Fibroblast of pulmonary artery (primary cell): Measurements from ENCODE around the gene HSPG2.

Experiments used
- DNase-seq: peaks from one replicate; pipeline ENCODE4 v3.0.0-alpha.2; 2010; ENCODE audit warnings: low read depth
- H3K4me3 ChIP-seq: replicated peaks from 2 replicates; pipeline ENCODE4 v1.5.1; 2011; ENCODE audit warnings: low read depth, mild to moderate bottlenecking, control low read depth, low read length, moderate library complexity
- TF ChIP-seq, protein P1 (sequence below): IDR thresholded peaks from 2 replicates; pipeline ENCODE4 v1.5.1; 2011; ENCODE audit warnings: mild to moderate bottlenecking, control low read depth, low read length, inconsistent platforms; ENCODE audit errors: missing control alignments

Gene HSPG2

GRCh38 chr1:21904704-21905520 lies 32.2 kb downstream of the HSPG2 start:
- TF ChIP-seq, protein P1, sequence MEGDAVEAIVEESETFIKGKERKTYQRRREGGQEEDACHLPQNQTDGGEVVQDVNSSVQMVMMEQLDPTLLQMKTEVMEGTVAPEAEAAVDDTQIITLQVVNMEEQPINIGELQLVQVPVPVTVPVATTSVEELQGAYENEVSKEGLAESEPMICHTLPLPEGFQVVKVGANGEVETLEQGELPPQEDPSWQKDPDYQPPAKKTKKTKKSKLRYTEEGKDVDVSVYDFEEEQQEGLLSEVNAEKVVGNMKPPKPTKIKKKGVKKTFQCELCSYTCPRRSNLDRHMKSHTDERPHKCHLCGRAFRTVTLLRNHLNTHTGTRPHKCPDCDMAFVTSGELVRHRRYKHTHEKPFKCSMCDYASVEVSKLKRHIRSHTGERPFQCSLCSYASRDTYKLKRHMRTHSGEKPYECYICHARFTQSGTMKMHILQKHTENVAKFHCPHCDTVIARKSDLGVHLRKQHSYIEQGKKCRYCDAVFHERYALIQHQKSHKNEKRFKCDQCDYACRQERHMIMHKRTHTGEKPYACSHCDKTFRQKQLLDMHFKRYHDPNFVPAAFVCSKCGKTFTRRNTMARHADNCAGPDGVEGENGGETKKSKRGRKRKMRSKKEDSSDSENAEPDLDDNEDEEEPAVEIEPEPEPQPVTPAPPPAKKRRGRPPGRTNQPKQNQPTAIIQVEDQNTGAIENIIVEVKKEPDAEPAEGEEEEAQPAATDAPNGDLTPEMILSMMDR = no peak
- peak; percentile 97 for DNase-seq
- no peak overlapping the region for H3K4me3 ChIP-seq

- DNase-seq = no peak
- TF ChIP-seq, protein P1 = no peak
- H3K4me3 ChIP-seq = no peak overlapping the region
These were observed 32.7 kb downstream of the HSPG2 start for GRCh38 chr1:21904454-21904703.

- no peak overlapping the region for H3K4me3 ChIP-seq
- TF ChIP-seq, protein P1 = no peak
These were observed 33.3 kb downstream of the HSPG2 start for GRCh38 chr1:21903638-21904453.

DNA sequence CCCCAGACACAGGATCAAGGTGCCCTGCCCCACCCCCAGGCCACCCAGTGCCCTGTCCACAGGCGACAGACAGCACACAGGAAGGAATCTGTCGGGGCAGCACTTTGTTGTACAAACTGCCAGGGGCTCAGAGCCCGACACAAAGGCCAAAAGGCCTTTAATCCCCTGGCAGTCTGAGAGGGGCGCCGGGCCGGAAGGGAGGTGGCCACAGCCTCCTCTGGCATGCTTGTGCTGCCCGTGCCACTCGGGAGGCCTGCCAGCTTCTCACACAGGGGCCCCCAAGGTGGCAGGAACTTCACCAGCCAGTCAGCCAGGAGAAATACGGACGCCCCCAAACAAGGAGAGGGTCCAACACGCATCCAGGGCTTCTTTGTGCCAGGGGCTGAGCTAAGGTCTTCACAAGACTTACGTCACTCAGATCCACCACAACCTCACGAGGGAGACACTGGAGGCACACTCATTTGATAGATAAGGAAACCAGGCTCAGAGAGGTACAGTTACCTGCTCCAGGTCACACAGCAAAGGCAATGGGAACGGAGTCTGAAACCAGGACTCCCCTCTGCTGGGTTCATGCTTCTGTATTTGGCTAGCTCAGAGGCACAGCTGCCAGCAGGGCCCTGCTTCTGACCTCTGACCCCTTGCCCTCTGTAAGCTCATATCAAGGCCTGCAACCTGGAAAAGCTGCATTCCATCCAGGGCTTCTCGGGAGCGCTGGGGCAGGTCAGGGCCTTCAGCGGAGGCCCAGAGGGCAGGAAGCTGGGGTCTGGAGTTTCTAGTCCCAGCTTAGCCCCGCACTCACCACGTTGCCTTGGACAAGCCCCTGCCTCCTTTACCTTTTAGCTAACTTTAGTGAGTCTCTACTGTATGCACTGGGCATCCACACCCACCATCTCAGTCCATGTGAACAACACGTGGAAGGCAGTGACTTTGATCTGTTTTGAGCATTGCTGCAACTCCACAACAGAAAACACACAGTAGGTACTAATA lies 34.8 kb downstream of the HSPG2 start:
- no peak for DNase-seq
- TF ChIP-seq, protein P1 = no peak
- H3K4me3 ChIP-seq = no peak overlapping the region

More at GRCh38 chr1:21903638-21904453, 33.3 kb downstream of the HSPG2 start:
- DNase-seq = no peak

DNA sequence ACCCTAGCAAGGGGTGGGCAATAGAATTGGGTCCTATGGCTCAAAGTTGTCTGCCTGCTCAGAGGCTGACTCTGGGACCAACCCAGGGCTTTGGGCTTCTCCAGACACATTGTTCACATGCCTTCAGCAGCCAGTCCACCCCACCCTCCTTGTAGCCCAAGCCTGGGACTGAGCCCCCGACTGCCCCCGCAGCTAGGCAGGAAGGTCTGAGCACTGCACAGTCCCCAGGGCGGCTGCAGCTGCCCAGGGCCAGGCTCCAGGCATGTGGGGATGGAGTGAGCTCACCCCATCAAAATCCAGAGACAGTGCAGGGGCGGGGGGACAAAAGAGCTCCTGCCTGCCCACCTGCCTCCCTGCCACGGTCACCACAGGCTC lies 35.6 kb downstream of the HSPG2 start:
- TF ChIP-seq, protein P1 = no peak
- H3K4me3 ChIP-seq = no peak overlapping the region

DNA sequence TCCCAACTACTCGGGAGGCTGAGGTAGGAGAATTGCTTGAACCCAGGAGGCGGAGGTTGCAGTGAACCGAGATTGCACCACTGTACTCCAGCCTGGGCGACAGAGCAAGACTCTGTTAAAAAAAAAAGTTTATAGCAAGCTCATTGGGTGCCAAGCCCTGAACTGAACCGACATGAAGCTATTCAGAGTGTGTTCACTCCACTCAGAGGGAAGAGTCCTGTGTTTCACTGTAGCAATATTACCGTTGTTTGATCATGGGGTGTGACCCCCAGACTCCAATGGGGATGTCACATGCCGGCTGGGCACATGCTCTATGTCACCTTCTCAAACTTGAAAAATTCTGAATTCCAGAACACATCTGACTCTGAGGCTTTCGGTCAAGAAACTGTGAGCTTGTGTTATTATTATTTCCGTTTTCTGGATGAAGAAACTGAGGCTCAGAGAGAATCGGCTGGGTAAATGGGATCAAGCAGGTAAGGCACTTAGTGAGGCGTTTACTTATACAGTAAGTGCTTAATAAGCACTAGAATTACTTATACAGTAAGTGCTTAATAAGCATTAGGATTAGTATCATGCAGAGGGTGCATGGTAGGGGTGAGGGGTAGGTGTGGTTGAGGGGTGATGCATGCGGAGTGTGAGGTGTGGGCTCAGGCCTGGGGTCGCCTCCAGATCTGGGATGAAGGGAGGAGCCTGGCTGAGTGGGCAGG lies 36.2 kb downstream of the HSPG2 start:
- TF ChIP-seq, protein P1 = no peak
- no peak overlapping the region for H3K4me3 ChIP-seq
- no peak for DNase-seq

More for the DNA sequence above, 35.6 kb downstream of the HSPG2 start:
- no peak for DNase-seq
